Dedifferentiated amniotic fluid mesenchymal stem cell (primary cell): ENCODE data around the gene EPO.
"Not testable (repeated sequence)": the region's sequence is repeated elsewhere in the genome, so short reads cannot be mapped to it uniquely, and the experiment has no call there.

Experiments
- DNase-seq: peaks from one replicate; pipeline ENCODE4 v3.0.0-alpha.2; 2016; ENCODE audit errors: extremely low spot score

Gene EPO

GRCh38 chr7:100705320-100705752, 14.9 kb upstream of the EPO start:
- DNase-seq = peak; percentile 53

- peak; percentile 97 for DNase-seq
These were observed 14.3 kb upstream of the EPO start, which contains the start of gene POP7 for GRCh38 chr7:100705753-100706671. TSS of gene POP7 (plus strand) at chr7:100706121. CDS start at chr7:100706831, 710 bp downstream.

DNA sequence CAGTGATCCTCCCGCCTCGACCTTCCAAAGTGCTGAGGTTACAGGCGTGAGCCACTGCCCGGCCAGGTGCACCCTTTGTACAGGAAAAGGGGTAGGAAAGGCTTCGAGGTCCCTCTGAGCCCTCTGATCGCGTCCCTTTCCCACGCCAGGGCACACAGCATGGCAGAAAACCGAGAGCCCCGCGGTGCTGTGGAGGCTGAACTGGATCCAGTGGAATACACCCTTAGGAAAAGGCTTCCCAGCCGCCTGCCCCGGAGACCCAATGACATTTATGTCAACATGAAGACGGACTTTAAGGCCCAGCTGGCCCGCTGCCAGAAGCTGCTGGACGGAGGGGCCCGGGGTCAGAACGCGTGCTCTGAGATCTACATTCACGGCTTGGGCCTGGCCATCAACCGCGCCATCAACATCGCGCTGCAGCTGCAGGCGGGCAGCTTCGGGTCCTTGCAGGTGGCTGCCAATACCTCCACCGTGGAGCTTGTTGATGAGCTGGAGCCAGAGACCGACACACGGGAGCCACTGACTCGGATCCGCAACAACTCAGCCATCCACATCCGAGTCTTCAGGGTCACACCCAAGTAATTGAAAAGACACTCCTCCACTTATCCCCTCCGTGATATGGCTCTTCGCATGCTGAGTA, 13.5 kb upstream of the EPO start:
- no peak for DNase-seq

GRCh38 chr7:100708395-100708794, 11.9 kb upstream of the EPO start:
- no peak for DNase-seq

- no peak for DNase-seq
These were observed 9.8 kb upstream of the EPO start for GRCh38 chr7:100710452-100710851.

DNA sequence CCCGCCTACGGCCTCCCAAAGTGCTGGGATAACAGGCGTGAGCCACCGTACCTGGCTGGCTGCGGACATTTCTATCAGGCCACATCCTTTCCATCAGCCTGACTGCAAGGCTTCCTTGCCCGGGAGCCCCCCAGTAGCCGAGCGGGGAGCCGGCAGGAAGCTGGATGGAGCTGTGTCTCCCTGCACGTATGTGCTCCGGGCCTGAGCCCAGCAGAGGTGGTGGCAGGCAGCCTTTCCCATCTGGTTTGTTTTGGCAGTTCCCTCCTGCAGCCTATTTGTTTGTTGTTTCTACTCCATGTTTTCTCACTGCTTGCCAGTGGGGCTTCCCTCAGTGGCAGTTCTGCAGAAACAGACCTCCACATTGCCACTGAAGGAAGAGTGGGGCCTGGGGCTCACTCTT, 8.9 kb upstream of the EPO start:
- DNase-seq = no peak

DNA sequence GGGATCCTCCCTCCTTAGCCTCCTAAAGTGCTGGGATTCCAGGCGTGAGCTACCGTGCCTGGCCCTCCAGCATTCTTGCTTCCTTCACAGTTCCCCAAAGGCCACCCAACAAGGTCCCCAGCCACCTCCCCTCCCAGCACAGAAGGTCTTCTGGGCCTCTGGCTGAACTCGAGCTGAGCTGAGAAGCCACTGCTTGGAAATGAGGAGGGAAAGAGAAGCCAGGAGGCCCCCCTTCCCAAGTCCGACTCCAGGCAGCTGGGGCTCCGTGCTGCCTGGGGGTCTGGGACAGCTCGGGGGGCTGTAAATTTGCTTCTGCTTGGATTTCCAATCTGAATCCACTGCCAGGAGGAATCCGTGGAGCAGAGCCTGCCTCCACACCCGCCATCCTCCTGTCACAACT, 5.5 kb upstream of the EPO start:
- DNase-seq = no peak

- not testable (repeated sequence) for DNase-seq
These were observed 3.2 kb upstream of the EPO start for GRCh38 chr7:100717073-100717472.

DNA sequence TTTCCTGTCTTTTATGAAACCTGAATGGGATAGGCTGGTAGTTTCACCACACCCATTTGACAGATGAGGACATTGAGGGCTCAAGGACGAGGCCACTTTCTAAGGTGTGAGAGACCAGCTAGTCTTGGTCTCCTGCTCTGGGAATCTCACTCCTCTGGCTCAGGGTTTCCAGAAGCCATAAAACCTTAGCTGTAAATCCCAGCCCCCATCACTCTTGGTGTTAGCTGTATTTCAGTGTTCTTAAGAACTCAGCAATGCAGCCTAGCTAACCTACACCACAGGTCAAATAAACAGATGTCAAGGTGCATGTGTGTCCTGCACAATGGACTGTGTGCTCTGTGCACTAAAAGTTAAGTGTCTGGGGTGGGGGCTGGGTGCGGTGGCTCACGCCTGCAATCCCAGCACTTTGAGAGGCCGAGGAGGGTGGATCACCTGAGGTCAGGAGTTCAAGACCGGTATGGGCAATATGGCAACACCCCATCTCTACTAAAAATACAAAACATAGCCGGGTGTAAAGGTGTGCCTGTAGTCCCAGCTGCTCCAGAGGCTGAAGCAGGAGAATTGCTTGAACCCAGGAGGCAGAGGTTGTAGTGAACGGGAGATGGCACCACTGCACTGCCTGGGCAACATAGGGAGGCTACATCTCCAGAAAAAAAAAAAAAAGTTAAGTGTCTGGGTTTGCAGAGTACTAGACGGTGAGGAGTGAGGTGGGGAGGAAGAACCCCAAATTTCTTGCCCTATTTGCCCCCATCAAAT, 567 bp upstream of the EPO start:
- DNase-seq = peak; percentile 50

DNA sequence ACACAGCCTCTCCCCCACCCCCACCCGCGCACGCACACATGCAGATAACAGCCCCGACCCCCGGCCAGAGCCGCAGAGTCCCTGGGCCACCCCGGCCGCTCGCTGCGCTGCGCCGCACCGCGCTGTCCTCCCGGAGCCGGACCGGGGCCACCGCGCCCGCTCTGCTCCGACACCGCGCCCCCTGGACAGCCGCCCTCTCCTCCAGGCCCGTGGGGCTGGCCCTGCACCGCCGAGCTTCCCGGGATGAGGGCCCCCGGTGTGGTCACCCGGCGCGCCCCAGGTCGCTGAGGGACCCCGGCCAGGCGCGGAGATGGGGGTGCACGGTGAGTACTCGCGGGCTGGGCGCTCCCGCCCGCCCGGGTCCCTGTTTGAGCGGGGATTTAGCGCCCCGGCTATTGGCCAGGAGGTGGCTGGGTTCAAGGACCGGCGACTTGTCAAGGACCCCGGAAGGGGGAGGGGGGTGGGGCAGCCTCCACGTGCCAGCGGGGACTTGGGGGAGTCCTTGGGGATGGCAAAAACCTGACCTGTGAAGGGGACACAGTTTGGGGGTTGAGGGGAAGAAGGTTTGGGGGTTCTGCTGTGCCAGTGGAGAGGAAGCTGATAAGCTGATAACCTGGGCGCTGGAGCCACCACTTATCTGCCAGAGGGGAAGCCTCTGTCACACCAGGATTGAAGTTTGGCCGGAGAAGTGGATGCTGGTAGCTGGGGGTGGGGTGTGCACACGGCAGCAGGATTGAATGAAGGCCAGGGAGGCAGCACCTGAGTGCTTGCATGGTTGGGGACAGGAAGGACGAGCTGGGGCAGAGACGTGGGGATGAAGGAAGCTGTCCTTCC, 620 bp downstream of the EPO start:
- no peak for DNase-seq

- DNase-seq = no peak
These were observed 1.2 kb downstream of the EPO start for GRCh38 chr7:100721505-100721812.

- DNase-seq = no peak
These were observed 2.4 kb downstream of the EPO start for GRCh38 chr7:100722480-100723212.

GRCh38 chr7:100723732-100724275, 3.5 kb downstream of the EPO start:
- DNase-seq = no peak

- DNase-seq = not testable (repeated sequence)
These were observed 4.1 kb downstream of the EPO start for GRCh38 chr7:100724364-100724763.

DNA sequence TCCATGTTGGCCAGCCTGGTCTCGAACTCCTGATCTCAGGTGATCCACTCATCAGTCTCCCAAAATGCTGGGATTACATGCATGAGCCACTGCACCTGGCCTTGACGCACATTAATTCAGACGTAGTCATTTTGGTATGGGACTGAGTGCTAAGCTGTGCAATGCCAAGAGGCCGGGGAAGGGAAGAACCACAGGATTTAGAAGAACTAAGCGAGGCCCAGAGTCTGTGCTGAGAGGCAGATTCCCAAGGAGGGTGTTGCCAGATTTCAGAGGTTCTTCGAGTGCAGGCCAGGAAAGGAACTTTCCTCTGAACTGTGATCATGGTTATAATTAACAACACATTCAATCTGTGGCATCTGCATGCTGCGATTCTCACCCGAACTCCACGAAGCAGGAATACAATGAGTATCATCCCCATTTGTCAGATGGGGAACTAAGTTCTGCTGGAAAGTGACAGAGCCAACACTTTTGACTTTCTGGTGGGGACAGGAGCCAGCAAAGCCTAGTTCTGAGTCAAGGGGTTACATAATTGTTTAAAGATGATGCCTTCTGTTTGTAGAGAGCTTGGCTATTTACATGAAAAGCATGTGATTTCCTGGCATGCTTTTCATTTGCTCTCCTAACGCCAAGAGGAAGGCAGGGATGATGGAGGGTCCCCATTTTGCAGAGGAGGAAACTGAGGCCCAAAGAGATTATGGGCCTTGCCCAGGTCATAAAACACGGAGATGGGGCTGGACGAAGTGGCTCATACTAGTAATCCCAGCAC, 6.9 kb downstream of the EPO start:
- peak; percentile 93 for DNase-seq

DNA sequence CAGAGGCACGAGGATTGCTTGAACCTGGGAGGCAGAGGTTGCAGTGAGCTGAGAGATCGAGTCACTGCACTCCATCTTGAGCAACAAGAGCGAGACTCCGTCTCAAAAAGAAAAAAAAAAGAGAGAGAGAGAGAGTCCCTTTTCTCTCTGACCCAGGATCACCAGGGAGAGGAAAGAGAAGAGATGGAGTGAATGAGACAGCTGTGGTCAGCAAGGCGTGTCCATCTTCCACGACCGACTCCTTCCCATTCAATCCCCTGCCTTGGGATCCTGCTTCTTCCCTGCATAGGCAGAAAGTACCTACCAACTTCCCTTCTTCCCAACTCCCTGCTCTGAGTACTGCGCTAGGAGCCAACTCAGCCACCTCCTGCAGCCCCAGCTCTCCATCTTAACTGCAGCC, 7.9 kb downstream of the EPO start:
- no peak for DNase-seq

DNA sequence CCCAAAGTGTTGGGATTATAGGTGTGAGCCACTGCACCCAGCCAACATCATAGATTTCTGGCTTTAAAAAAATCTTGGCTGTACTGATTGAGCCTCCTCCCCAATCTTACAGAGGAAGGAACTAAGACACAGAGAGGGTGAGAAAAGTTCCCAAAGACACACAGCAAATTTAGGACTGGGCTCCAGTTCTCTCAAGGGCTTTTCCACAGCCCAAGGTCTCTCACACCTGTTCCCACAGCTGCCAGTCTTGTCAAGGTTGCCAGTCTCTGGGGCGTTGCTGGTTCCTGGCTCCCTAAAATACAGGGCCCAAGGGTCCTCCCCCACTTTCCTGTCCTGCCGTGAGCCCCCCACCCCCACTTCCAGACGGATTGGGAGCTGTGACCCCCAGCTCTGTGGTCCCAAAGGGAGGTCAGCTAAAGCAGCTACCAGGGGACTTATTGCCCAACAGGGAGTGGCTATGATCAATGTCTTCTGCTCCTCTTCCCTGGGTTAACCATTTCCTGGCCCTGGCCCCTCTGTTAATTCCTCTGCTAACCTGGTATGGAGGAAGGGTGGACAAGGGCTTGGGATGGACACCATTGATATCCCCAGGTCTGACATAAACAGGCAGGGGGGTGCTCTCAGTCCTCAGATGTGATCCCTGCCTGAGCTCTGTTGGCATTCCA, 10.0 kb downstream of the EPO start:
- peak; percentile 8 for DNase-seq

- no peak for DNase-seq
These were observed 11.8 kb downstream of the EPO start for GRCh38 chr7:100731937-100732636.

DNA sequence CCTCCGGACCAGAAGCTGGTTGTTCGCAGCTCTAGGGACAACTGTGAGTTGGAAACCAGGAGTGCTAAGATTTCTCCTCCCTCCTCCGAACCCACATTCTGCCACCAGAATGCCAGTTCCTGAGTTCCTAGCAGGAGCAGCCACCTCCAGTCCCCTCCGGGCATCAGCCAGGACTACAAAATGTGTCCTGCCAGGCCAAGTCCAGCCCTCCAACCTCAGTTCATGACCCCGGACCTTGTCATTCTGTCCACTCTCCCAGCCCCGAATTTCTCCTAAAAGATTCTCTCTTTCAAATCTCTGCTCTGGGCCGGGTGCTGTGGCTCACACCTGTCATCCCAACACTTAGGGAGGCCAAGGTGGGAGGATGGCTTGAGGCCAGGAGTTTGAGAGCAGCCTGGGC, 15.5 kb downstream of the EPO start:
- no peak for DNase-seq
